IPS-15b (cell line): Measurements from ENCODE around the gene THOC3.
"Not testable (repeated sequence)": the region's sequence is repeated elsewhere in the genome, so short reads cannot be mapped to it uniquely, and the experiment has no call there.

Experiments
- H3K27me3 ChIP-seq: one replicate; pipeline ENCODE4 v1.6.1; 2013; ENCODE audit warnings: low read length; ENCODE audit not compliant: control insufficient read depth, insufficient read depth
- H3K36me3 ChIP-seq: one replicate; pipeline ENCODE4 v1.6.1; 2013; ENCODE audit warnings: low read length; ENCODE audit not compliant: control insufficient read depth, insufficient read depth
- H3K4me1 ChIP-seq: one replicate; pipeline ENCODE4 v1.6.1; 2013; ENCODE audit warnings: mild to moderate bottlenecking, low read length; ENCODE audit not compliant: control insufficient read depth, insufficient read depth
- H3K4me3 ChIP-seq: one replicate; pipeline ENCODE4 v1.5.1; 2013; ENCODE audit warnings: low read depth, low read length
- H3K9ac ChIP-seq: one replicate; pipeline ENCODE4 v1.6.1; 2013; ENCODE audit warnings: low read depth, mild to moderate bottlenecking, low read length
- H3K9me3 ChIP-seq: one replicate; pipeline ENCODE4 v1.6.1; 2013; ENCODE audit warnings: mild to moderate bottlenecking, low read length; ENCODE audit not compliant: control insufficient read depth, insufficient read depth

The THOC3 gene

DNA sequence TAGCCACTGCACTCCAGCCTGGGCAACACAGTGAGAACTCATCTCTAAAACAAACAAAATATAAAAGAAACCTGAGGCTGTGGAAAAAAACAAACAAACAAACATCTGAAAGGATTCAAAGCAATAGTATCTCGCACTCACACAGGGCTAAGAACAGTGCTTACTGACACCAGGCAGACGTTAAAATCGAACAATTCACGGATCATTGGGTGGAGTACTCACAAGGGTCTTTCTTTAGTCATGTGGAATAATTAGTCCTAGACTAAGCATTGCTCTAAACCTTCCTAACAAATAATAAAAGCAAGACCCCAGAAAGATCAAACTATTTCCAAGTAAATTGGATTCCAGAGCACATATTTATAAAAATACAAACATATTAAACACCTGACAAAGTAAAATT lies 43.0 kb downstream of the THOC3 start:
- not testable (repeated sequence) for H3K9me3 ChIP-seq, H3K4me1 ChIP-seq, H3K36me3 ChIP-seq, H3K27me3 ChIP-seq, H3K9ac ChIP-seq, H3K4me3 ChIP-seq

DNA sequence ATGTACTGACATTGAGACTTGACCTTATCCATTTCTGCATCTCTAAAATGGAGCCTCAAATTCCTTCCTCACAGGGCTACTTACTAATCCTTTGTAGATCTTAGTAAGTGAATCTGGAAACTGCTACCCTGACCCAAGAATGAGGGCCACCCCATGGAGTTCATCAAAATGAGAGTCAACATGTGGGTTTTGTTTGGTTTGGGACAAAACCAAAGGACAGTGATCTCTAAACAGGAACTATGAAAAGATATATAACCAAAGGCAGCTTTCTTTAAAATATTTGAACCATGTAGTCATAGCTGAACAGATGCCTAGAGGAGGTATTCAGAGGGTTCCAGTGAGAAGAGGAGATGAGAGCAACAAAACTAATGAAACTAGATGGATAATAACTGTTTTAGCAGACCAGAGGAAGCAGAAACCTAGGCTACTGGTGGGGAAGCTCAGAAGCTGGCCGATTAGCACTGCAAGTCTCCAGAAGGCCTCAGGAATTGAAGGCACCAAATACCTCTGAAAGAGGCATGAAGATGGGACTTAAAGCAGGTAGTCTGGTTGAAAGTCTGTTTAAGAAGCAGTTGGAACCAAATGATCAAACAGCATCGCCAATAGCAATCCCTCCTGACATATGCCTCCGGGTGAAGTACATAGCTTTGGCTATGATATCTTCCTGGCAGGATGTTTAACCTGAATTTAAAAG lies 45.8 kb downstream of the THOC3 start:
- Histone ChIP-seq H3K4me1 (no peaks in the 10 kb centered on the region), H3K36me3 (no peaks in the 10 kb centered on the region), H3K27me3 (no peaks in the 10 kb centered on the region), H3K9me3 (no peaks in the 10 kb centered on the region), H3K9ac (no peak overlapping the region), H3K4me3 (no peak overlapping the region)

DNA sequence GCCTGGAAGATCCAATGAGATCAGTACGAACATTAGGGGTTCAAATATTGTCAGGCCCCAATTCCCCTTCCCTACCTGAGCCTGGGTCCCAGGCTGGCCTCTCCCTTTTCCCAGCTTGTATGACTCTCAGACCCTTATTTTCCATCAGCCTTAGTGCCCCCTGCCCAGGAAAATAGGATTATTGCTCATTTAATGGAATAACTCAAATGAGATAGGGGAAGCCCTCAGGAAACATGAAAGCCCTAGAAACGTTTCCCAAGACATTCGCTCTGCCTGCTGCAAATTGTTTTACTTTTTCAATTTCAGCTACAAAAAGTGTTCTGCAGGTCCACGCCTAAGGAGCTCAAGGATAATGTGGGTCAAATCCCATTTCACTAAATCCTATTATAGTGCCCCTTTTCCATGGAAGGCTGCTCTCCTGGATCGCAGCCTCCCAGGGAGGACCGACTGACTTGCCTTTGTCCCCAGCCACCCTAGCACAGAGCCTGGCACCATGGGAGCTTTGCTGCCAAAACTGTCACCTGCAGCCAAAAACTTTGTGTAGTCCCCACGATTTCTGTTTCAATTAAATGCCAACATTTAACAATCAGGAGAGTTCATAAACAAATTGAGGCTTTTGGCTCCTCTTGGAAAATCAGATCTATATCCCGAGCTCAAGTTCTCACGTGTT lies 46.9 kb downstream of the THOC3 start:
- H3K36me3 ChIP-seq = no peaks in the 10 kb centered on the region
- no peaks in the 10 kb centered on the region for H3K9me3 ChIP-seq
- no peaks in the 10 kb centered on the region for H3K27me3 ChIP-seq
- H3K4me1 ChIP-seq = no peaks in the 10 kb centered on the region
- no peak overlapping the region for H3K4me3 ChIP-seq
- no peak overlapping the region for H3K9ac ChIP-seq

DNA sequence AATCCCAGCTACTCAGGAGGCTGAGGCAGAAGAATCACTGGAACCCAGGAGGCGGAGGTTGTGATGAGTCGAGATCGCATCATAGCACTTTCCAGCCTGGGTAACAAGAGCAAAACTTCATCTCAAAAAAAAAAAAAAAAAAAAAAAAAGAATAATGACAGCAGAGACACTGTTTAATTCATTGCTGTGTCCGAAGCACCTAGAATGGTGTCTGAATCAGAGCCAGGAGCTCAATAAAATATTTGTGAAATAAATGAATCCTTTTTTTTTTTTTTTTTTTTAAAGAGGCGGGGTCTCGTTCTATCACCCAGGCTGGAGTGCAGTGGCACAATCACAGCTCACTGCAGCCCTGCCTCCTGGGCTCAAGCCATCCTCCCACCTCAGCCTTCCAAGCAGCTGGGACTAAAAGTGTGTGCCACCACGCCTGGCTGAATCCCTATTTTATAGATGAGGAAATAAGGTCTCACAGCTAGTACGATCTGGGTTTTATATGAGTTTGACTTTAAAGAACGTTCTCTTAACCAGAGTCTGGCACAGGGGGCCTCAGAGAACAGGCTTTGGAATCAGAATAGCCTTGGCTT lies 47.8 kb downstream of the THOC3 start:
- Histone ChIP-seq H3K4me1 (no peaks in the 10 kb centered on the region), H3K9me3 (no peaks in the 10 kb centered on the region), H3K27me3 (no peaks in the 10 kb centered on the region), H3K9ac (no peak overlapping the region), H3K36me3 (no peaks in the 10 kb centered on the region), H3K4me3 (no peak overlapping the region)

DNA sequence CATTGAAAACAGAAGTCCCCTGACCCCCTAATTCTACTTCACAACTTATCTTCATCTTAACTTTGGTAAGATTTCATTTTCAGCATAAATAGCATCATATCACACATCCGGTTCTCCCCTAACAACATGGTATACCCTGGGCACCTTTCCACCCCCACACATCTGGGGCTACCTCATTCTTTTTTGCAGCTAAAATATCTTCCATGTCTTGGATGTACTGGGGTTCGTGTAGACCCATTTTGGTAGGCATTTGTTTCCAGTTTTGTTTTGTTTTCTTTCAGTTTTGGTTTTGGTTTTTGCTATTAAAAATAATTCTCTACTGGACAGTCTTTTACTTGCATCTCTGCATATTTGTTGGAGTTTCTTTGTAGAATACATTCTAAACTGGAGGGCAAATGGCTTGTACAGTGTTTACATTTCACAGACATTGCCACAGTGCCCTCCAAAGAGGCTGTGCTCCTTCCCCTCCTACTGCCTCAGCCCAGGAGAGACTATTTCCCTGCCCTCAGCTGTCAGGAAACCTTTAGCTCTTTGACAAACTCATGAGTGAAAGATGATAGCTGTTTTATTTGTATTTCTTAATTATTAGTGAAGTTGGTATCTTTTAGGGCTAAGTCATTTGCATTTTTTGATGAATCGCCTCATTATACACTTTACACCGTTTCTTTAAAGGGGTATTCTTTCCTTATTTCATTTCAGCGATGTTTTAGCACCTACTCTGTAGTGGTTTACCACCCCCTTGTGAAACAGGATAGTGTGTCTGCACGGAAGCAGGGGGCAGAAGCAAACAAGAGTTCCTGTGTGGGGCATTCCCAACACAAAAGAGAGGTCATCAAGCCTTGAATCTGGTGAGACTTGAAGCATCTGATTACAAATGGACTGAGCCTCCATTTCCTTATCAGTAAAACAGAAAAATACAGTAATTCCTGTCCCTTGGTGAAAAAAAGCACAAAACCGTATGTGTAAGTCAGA lies 52.8 kb downstream of the THOC3 start:
- not testable (repeated sequence) for H3K9ac ChIP-seq, H3K27me3 ChIP-seq, H3K4me3 ChIP-seq, H3K4me1 ChIP-seq, H3K9me3 ChIP-seq, H3K36me3 ChIP-seq

DNA sequence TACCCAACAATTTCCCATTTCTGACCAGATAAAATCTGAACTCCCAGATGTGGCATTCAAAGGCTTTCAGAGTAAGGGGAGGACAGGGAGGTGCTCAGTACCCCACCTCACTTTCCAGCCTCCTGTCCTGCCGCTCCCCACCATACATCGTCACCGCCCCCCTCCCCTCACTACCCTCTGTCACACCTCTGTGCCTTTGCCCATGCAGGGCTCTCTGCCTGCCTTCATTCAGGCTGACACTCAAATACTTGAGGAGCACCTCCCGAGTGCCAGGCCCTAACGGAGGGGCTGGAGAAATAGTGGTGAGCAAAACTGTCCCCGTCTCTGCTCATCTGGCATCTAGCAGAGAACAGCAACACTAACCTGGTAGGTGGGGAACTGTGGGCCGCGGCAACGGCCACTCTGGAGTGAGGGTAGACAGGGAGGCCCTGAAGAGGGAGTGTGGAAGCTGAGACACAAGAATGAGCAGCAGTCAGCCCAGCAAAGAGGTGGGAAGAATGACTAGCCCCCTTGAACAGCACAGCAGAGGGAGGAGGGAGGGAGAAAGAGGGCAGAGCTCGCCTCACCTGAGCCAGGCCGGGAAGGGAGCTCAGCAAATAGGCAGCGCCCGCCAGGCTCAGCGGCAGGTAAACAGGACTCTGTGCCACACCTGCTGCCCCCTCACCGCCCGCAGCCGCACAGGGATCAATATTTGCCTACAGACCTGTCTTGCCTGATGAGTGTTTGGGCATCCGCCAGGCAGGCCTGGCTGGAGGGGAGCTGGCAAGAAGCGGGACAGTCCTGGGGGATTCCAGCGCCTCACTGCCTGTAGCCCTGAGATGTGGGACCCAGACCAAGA lies 54.1 kb downstream of the THOC3 start:
- not testable (repeated sequence) for H3K9me3 ChIP-seq, H3K36me3 ChIP-seq, H3K4me1 ChIP-seq, H3K4me3 ChIP-seq, H3K27me3 ChIP-seq, H3K9ac ChIP-seq

DNA sequence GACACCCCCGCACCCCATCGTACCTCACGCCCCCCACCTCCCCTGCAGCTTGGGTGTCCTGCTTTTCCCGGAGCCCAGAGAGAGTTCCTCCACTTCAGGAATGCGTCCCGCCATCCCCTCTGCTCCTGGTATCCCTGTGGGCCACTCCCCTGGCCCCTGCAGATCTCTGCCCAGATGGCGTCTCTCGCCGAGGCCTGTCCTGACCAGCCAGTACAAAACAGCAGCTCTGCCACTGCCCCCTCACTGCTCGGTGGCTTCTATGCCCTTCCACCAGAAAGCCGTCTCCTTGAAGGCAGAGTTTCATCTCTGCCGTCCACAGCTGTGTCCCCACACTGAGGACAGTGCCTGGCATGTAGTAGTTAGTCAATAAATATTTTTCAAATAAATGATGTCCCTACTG lies 58.0 kb downstream of the THOC3 start:
- H3K9me3 ChIP-seq, H3K9ac ChIP-seq, H3K4me1 ChIP-seq, H3K36me3 ChIP-seq, H3K4me3 ChIP-seq, H3K27me3 ChIP-seq: not testable (repeated sequence)
